PC-3 (cell line): ENCODE data around the gene SRGAP1. TPM values are rescaled to one million over a fixed set of nuclear protein-coding genes. Genes with fewer than 3 reads are reported as not detected.

ENCODE experiments used
- ATAC-seq: fragments of 200-7000 bp; cut with Tn5 transposase; 2 replicates; pipeline ENCODE4 v1.9.1; 2020; ENCODE audit warnings: mild to moderate bottlenecking, moderate library complexity
- BruUV-seq: library from RNA; stranded (reverse); fragments of 400-500 nt; replicated peaks from 2 replicates; lab custom pipeline; 2021; lab: Mats Ljungman, UMichigan
- CTCF ChIA-PET: fragments of 300-600 bp; sonication (Branson Sonifier 250); formaldehyde crosslinking; loops from one replicate; lab custom pipeline; 2022; ENCODE audit warnings: antibody characterized with exemption; lab: Charles Lee
- POLR2A ChIA-PET: fragments of 300-600 bp; sonication (Branson Sonifier 250); formaldehyde crosslinking; loops from one replicate; lab custom pipeline; 2022; ENCODE audit warnings: antibody characterized with exemption; ENCODE audit not compliant: unreplicated experiment; lab: Charles Lee
- DNase-seq: peaks from one replicate; pipeline ENCODE4 v3.0.0-alpha.2; 2015
- H2AFZ ChIP-seq: fragments of 300-600 bp; sonication (generic); 2 replicates; pipeline ENCODE4 v1.6.0; 2016; ENCODE audit warnings: antibody characterized with exemption, low read length
- H3F3A ChIP-seq: fragments of 300-600 bp; sonication (generic); one replicate; pipeline ENCODE4 v1.6.0; 2017; ENCODE audit warnings: antibody characterized with exemption, low read length, control low read depth, mild to moderate bottlenecking; ENCODE audit not compliant: unreplicated experiment
- H3K27ac ChIP-seq: fragments of 300-600 bp; sonication (generic); 2 replicates; pipeline ENCODE4 v1.5.1; 2016; ENCODE audit warnings: mild to moderate bottlenecking, low read length
- H3K27me3 ChIP-seq: fragments of 300-600 bp; sonication (generic); 2 replicates; pipeline ENCODE4 v1.6.1; 2016; ENCODE audit warnings: low read length, mixed read lengths
- H3K36me3 ChIP-seq: fragments of 300-600 bp; sonication (generic); 2 replicates; pipeline ENCODE4 v1.6.1; 2016; ENCODE audit warnings: low read depth, mixed run types, low read length, mixed read lengths
- H3K4me1 ChIP-seq: fragments of 300-600 bp; sonication (generic); 2 replicates; pipeline ENCODE4 v1.5.1; 2016; ENCODE audit warnings: low read length; ENCODE audit not compliant: insufficient read depth
- H3K4me2 ChIP-seq: fragments of 300-600 bp; sonication (generic); 2 replicates; pipeline ENCODE4 v1.6.0; 2016; ENCODE audit warnings: low read length
- H3K4me3 ChIP-seq: fragments of 300-600 bp; sonication (generic); 2 replicates; pipeline ENCODE4 v1.5.1; 2016; ENCODE audit warnings: mild to moderate bottlenecking, low read length, mixed read lengths
- H3K79me2 ChIP-seq: fragments of 300-600 bp; sonication (generic); 2 replicates; pipeline ENCODE4 v1.6.1; 2017; ENCODE audit warnings: low read length, mixed read lengths
- H3K9ac ChIP-seq: fragments of 300-600 bp; sonication (generic); 2 replicates; pipeline ENCODE4 v1.6.0; 2016; ENCODE audit warnings: mild to moderate bottlenecking, low read length
- H3K9me2 ChIP-seq: fragments of 300-600 bp; sonication (generic); replicated peaks from 2 replicates; pipeline ENCODE4 v1.6.1; 2016; ENCODE audit warnings: mixed run types, low read length, mixed read lengths
- H3K9me3 ChIP-seq: fragments of 300-600 bp; sonication (generic); 2 replicates; pipeline ENCODE4 v1.6.1; 2016; ENCODE audit warnings: low read length, mixed read lengths
- H4K20me1 ChIP-seq: fragments of 300-600 bp; sonication (generic); 2 replicates; pipeline ENCODE4 v1.6.1; 2016; ENCODE audit warnings: low read length, mixed read lengths
- EZH2 ChIP-seq: fragments of 300-600 bp; sonication (generic); IDR thresholded peaks from one replicate; pipeline ENCODE4 v1.6.1; 2017; ENCODE audit warnings: antibody characterized with exemption, mild to moderate bottlenecking, low read length; ENCODE audit not compliant: unreplicated experiment
- EZH2phosphoT487 ChIP-seq: fragments of 300-600 bp; sonication (generic); IDR thresholded peaks from 2 replicates; pipeline ENCODE4 v1.6.1; 2018; ENCODE audit warnings: mild to moderate bottlenecking, antibody characterized with exemption, low read length, borderline replicate concordance
- intact Hi-C: fragments of 100-400 bp; cut with micrococcal nuclease; formaldehyde crosslinking; loops from 2 replicates; pipeline ENCODE4 v1.9.0; 2023
- total RNA-seq: library from RNA; depleted of rRNA; stranded (reverse); fragments of >200 nt; gene quantifications from 2 replicates; pipeline ENCODE4 v1.2.3, GENCODE V29; 2014
- TF ChIP-seq, protein P1 (sequence below): fragments of 300-600 bp; sonication (generic); conservative IDR thresholded peaks from 2 replicates; pipeline ENCODE4 v1.5.1; 2017; ENCODE audit warnings: antibody characterized with exemption, low read depth, mild to moderate bottlenecking, low read length

SRGAP1 gene
- total RNA-seq, 1 experiment from 2014 or later = 11.0 TPM

DNA sequence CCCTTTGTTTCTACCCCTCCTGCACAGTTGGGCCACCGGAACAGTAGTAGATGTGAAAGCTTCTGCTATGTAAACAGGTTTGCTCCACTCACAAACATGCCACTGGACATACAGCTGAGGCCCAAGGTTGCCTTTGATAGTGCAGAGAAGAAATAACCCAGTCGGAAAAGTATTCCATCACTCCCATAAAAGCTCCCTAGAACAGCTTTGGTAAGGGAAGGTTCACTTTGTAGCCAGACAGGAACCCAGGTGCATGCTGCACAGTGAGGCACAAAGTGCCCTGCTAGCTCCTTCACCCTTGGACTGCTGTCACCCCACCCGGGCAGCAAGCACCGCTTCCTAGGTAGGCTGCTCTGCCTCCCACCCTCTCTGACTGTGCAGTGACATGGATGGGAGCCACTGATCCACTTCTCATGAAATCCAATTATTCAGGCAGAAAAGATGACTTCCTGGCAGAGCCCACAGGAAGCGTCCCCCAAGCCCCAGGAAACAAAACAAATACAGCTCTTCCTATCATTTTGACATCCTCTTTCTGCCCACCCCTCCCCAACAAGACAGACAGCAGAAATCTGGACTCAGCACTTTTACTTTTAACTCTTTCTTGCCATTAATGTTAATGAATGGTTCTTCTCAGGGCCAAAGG is 100.2 kb downstream of the SRGAP1 start:
- H3K27ac ChIP-seq = no peak overlapping the region
- H3K4me2 ChIP-seq = no peak overlapping the region
- intact Hi-C loops = no loop called here
- no peak overlapping the region for H3K4me3 ChIP-seq
- no peaks in the 10 kb centered on the region for H3K9me2 ChIP-seq
- no peaks in the 10 kb centered on the region for H3K4me1 ChIP-seq
- ChIA-PET CTCF (no interaction called here), POLR2A (no interaction called here)
- DNase-seq = no peak
- TF ChIP-seq EZH2phosphoT487 (no peak), EZH2 (no peak)
- TF ChIP-seq, protein P1, sequence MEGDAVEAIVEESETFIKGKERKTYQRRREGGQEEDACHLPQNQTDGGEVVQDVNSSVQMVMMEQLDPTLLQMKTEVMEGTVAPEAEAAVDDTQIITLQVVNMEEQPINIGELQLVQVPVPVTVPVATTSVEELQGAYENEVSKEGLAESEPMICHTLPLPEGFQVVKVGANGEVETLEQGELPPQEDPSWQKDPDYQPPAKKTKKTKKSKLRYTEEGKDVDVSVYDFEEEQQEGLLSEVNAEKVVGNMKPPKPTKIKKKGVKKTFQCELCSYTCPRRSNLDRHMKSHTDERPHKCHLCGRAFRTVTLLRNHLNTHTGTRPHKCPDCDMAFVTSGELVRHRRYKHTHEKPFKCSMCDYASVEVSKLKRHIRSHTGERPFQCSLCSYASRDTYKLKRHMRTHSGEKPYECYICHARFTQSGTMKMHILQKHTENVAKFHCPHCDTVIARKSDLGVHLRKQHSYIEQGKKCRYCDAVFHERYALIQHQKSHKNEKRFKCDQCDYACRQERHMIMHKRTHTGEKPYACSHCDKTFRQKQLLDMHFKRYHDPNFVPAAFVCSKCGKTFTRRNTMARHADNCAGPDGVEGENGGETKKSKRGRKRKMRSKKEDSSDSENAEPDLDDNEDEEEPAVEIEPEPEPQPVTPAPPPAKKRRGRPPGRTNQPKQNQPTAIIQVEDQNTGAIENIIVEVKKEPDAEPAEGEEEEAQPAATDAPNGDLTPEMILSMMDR = no peak
- no peak overlapping the region for H3K9ac ChIP-seq
- H3K9me3 ChIP-seq = no peaks in the 10 kb centered on the region
- no peaks in the 10 kb centered on the region for H3K27me3 ChIP-seq
- H3K79me2 ChIP-seq = peaks cover 68% of the 10 kb centered on the region
- no TSS peak for BruUV-seq
- H4K20me1 ChIP-seq = no peaks in the 10 kb centered on the region
- H3K36me3 ChIP-seq = peaks cover 7% of the 10 kb centered on the region; the same call in 1 of the 2 replicates
- H2AFZ ChIP-seq = no peak overlapping the region
- no peaks in the 10 kb centered on the region for H3F3A ChIP-seq
- no peak for ATAC-seq

DNA sequence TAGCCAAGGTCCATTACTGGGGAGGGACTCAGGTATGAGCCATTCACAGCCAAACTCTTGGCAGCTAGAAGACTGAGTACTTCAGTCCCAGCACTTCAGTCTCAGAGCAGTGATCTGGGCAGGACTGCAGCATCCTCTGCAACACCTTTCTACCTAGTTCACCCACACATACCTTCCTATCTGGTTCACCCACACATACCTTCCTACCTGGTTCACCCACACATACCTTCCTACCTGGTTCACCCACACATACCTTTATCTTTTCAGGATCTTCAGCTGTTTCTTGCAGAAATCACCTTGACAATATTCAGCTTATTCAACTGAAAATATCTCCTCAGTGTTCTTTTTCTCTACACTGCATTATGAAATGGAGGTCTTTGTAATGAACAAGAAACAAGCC is 101.3 kb downstream of the SRGAP1 start:
- CTCF ChIA-PET = no interaction called here
- Histone ChIP-seq H3F3A (no peaks in the 10 kb centered on the region), H3K27ac (no peak overlapping the region), H3K4me1 (no peaks in the 10 kb centered on the region), H3K9ac (no peak overlapping the region), H3K36me3 (peaks cover 7% of the 10 kb centered on the region; the same call in 1 of the 2 replicates), H3K4me3 (no peak overlapping the region), H3K27me3 (no peaks in the 10 kb centered on the region), H3K79me2 (peaks cover 71% of the 10 kb centered on the region), H3K9me2 (no peaks in the 10 kb centered on the region), H3K9me3 (no peaks in the 10 kb centered on the region), H2AFZ (no peak overlapping the region), H3K4me2 (no peak overlapping the region), H4K20me1 (no peaks in the 10 kb centered on the region)
- intact Hi-C loops = no loop called here
- POLR2A ChIA-PET = no interaction called here
- no peak for DNase-seq
- no TSS peak for BruUV-seq
- ATAC-seq = no peak
- TF ChIP-seq EZH2 (no peak), EZH2phosphoT487 (no peak)
- TF ChIP-seq, protein P1 = no peak

DNA sequence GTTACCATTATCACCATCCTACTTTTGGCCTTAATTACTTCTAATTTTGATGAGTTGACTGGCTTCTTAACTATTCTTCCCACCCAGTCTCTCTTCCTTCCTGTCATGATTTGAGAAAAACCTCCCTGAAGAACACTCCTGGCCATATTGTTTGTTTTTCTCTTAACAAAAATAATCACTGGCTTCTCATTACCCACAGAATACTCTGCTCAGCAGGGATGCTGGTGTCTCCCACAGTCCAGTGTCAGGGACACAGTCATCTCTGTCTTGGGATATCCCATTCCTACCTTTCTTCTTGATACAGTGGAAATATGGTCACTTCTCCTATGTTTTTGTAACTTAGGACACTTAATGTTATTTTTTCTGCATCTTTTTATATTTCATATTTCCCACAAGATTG is 103.7 kb downstream of the SRGAP1 start:
- H3K4me1 ChIP-seq = no peaks in the 10 kb centered on the region
- H3K9me3 ChIP-seq = no peaks in the 10 kb centered on the region
- H3K27me3 ChIP-seq = no peaks in the 10 kb centered on the region
- ChIA-PET CTCF (no interaction called here), POLR2A (no interaction called here)
- H3K9ac ChIP-seq = no peak overlapping the region
- H3K4me3 ChIP-seq = no peak overlapping the region
- no peak overlapping the region for H3K27ac ChIP-seq
- H3K36me3 ChIP-seq = peaks cover 7% of the 10 kb centered on the region; the same call in 1 of the 2 replicates
- peaks cover 73% of the 10 kb centered on the region for H3K79me2 ChIP-seq
- no peaks in the 10 kb centered on the region for H3K9me2 ChIP-seq
- intact Hi-C loops = no loop called here
- BruUV-seq = no TSS peak
- DNase-seq (no peak), ATAC-seq (no peak)
- H3K4me2 ChIP-seq = no peak overlapping the region
- TF ChIP-seq, protein P1 = no peak
- TF ChIP-seq EZH2 (no peak), EZH2phosphoT487 (no peak)
- H3F3A ChIP-seq = no peaks in the 10 kb centered on the region
- no peak overlapping the region for H2AFZ ChIP-seq
- H4K20me1 ChIP-seq = no peaks in the 10 kb centered on the region
